GM13976 (cell line): ENCODE results near the gene CDK4.

Experiments
- DNase-seq: peaks from one replicate; pipeline ENCODE4 v3.0.0; 2012; ENCODE audit warnings: low spot score
- in situ Hi-C: fragments of 300-500 bp; cut with MboI; formaldehyde crosslinking; loops from one replicate; pipeline ENCODE4 v1.12.0; 2022; ENCODE audit warnings: low sequenced_read_pairs, mixed read lengths, inconsistent platforms; ENCODE audit not compliant: unreplicated experiment
- TF ChIP-seq, protein P1 (sequence below): IDR thresholded peaks from 2 replicates; pipeline ENCODE4 v1.5.1; 2012; ENCODE audit warnings: borderline replicate concordance, mild to moderate bottlenecking; ENCODE audit not compliant: insufficient read depth; ENCODE audit errors: extremely low read depth, missing control alignments, control extremely low read depth

The CDK4 gene

DNA sequence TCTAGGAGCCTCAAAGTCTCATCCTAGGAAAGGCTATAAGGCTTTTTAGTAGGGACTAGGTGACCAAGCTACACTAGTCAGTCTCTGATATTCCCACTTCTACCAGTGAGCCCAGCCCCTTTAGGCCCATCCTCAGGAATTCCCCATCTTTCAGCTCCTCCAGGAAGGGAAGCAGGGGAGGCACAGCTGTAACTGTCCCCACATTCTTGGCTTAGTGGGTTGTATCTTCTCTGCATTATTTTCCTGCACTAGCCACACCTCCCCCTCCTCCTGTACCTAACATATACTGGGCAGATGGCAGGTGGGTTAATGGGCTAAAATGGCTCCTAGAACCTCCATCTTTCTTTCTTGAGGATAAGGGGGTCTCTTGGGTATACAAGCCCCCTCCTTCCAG, 15.2 kb upstream of the CDK4 start:
- in situ Hi-C loops, result no loop called here
- no peak for DNase-seq
- TF ChIP-seq, protein P1, sequence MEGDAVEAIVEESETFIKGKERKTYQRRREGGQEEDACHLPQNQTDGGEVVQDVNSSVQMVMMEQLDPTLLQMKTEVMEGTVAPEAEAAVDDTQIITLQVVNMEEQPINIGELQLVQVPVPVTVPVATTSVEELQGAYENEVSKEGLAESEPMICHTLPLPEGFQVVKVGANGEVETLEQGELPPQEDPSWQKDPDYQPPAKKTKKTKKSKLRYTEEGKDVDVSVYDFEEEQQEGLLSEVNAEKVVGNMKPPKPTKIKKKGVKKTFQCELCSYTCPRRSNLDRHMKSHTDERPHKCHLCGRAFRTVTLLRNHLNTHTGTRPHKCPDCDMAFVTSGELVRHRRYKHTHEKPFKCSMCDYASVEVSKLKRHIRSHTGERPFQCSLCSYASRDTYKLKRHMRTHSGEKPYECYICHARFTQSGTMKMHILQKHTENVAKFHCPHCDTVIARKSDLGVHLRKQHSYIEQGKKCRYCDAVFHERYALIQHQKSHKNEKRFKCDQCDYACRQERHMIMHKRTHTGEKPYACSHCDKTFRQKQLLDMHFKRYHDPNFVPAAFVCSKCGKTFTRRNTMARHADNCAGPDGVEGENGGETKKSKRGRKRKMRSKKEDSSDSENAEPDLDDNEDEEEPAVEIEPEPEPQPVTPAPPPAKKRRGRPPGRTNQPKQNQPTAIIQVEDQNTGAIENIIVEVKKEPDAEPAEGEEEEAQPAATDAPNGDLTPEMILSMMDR, result no peak

DNA sequence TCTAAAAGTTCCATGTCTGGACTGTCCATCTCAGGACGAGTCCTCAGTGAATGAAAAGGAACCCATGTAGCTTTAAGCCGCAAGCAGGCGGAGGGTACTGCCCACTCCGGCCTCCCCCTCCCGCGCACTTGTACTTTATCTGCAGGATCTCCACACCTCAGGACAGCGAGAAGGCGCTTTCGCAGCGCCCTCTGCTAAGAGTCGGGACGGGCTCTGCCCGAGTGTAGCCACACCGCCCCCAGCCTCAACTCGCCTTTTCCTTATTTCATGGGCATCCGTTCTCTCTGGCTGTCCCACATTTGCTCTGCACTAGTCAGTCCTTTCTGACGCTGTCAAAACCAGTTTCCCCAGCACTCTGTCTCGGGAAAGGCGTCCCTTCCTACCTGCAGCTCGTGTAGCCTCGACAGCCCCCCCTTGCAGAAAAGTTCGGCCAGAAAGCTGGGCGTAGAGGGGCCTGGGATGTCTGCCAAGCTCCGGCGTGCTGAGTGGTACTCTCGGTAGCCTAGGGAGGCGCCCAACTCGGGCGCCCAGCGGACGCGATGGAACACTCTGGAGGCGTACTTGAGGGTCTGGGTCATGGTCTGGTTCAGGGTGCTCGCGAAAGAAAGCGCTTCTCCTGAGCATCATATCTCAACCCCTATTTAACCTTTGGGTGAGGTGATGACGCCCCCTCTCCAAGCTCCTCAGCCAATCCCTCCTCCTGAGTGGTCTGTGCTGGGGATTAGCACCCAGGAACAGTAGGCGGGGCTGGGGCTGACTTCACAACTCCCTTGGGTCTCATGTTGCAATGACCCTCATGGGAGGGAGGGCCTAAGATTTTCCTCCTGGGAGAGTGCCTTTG, 14.6 kb upstream of the CDK4 start, which contains the start of gene CYP27B1:
Gene CYP27B1 (minus strand): TSS at position 615 of the 841 bp plus-strand sequence. CDS start 37 bp downstream, at position 578.
- TF ChIP-seq, protein P1, result no peak
- DNase-seq, result no peak
- in situ Hi-C loops, result no loop called here

DNA sequence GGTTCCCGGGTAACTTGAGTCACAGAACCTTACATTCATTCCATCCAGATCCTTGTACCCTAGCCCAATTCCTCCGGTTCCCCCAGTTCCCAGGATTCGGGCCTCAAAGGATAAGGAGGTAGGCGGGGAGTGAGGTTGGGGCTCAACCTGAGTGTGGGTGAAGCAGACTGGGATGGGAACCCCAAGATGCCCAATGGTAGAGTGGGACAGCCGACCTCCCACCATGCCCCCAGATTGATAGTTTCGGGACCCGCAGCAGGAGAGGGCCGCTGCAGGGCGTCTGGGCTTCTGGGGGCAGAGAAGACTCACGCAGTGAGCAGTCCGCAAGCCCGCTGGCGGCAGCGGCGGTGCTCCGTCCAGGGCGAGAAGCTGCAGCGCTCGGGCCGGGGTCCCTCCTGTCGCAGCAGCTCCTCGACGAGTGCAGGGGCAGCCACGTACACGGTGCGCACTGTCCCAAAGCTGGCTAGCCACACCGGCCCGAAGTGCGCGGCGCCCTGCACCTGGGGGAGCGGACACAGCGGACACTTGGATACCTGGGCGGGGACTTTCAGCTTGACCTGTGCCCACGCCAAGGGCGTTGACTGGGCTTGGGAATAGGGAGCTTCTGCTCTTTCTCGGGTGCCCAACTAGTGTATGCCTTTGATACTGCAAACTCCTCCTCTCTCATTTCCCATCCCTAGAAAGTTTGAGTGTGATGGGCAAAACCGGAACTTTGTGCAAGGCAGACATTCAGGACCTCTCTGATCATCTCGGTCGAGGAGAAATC, 13.8 kb upstream of the CDK4 start:
- in situ Hi-C loops, result no loop called here
- TF ChIP-seq, protein P1, result no peak
- no peak for DNase-seq

DNA sequence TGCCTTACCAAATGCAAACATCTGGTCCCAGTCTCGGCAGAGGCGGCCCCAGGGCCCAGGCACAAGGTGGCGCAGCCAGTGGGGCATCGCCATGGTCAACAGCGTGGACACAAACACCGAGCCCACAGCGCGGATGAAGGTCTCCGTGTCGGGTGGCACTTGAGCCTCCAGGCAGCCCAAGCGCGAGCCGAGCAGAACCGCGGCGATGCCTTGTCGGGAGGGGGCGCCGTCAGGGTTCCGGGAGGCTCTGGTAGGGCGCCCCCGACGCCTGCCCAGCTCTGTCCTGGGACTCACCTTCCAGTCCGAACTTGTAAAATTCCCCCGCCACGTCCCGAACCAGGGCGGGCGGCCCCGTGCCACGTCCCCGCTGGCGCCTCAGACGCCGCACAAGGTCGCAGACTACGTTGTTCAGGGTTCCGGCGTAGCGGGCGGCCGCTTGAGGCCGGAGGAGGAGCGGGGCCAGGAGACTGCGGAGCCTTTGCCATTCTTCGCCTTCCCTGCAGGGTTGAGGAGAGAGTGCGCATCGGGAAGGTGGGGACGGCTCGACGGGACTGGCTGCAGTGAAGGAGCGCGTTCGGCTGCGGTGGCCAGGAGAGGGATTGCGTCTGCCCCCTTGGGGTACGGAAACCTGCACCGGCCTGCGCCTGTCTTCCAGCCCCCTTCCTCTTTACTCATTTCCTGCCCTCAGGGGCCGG, 13.0 kb upstream of the CDK4 start:
- DNase-seq, result peak; percentile 72
- in situ Hi-C loops, result no loop called here
- TF ChIP-seq, protein P1, result peak; percentile 53

DNA sequence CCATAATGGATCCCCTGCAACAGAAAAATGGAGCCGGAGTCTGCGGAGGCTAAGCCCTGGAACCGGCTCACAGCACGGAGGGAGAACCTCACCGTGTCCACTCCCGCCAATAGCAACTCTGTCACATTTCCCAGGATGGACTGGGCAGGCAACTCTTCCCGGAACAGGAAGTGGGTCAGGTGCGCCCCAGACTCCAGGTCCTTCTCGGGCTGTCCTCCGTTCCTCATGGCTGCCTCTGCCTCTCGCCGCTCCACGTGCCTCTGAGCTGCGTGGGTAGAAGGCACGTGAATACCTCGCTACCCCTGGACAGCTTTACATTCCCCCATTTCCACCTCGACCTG, 12.5 kb upstream of the CDK4 start:
- no peak for DNase-seq
- TF ChIP-seq, protein P1, result no peak
- in situ Hi-C loops, result no loop called here

DNA sequence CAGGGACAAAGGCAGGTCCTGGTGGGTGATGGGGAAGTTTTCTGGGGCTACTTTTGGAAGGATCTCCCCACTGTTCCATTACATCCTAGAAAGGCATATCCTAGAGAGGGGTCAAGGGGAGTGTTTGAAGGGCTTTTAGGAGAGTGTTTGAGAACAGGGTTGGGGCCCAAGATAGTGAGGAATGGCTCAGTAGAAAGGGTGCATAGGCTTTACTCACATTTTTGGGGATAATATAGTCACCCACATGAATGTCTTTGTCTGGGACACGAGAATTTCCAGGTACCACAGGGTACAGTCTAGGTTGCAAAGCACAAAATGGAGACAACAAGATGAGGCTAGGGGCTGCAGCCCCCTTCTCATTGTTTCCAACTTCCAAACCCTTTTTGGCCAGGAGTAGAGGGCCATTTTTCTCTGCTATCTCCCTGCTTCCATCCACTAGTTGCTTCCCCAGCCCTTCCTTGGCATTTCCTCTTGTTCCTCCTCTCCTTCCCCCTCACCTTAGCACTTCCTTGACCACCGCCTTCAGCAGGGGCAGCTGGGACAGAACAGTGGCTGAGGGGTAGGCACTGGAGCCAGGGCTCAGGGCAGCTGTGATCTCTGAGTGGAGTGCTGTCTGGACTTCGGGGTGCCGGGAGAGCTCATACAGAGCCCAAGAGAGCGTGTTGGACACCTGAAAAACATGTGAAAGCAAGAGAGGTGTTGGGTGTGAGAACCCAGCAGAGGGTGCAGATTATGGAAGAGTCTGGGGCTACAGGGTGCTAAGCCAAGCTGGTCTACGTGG, 12.0 kb upstream of the CDK4 start:
- DNase-seq, result no peak
- TF ChIP-seq, protein P1, result no peak
- in situ Hi-C loops, result no loop called here
